ENCODE measurements around the gene TRPM7. TPM values are rescaled to one million over a fixed set of nuclear protein-coding genes. Genes with fewer than 3 reads are reported as not detected.

The TRPM7 gene
- total RNA-seq, 1 donor = 81.0 TPM

DNA sequence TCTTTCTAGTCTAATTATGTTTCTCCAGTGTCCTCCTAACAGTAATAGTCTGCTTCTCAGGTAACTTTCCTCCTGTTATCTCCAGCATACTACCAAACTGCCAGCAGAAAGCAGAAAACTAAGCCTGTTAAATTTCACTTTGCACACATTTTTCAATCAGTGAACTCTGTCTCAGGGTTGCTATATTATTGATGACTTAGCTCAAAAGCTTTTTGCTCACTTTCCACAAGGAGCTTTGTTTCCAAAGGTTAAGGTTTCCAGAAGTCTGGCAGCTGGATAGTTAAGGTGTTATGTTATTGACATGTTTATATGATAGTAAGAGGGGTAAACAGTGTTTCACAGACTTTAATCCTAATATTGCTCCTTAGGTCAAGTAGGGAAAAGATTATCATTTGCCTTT lies 5.1 kb downstream of the TRPM7 start:
- Histone ChIP-seq H3K4me1 (ENCODE audit: insufficient read depth, low read length) (peaks cover 35% of the 10 kb centered on the region), H3K27me3 (ENCODE audit: insufficient read depth, low read length) (no peaks in the 10 kb centered on the region), H3K4me3 (ENCODE audit: low read length) (no peak overlapping the region), H3K9me3 (ENCODE audit: low read depth, low read length) (no peaks in the 10 kb centered on the region)

DNA sequence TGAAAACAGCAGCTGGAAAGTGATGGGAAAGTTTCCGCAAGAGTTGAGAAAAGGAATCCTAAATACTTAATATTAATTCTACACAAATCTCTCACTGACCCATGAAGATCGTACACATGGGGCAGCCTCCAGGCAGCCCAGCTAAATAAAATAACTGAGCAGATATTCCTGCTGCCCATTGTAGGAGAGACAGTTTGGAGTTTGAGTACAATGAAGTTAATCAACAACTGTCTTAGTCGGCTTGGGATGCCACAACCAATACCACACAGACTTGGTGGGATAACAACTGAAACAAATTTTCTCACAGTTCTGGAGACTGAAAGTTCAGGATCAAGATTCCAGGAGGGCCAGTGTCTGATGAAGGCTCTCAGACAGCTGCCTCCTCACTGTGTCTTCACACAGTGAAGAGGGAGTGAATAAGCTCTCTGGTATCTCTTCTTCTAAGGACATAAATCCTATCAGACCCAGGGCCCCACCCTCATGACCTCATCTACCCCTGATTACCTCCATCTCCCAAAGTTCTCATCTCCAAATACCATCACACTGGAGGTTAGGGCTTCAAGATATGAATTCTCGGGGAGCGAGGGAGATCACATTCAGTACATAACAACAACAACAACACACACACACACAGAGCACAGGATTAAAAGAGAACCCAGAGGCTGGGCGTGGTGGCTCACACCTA lies 9.7 kb downstream of the TRPM7 start:
- Histone ChIP-seq H3K27me3 (ENCODE audit: insufficient read depth, low read length) (no peaks in the 10 kb centered on the region), H3K9me3 (ENCODE audit: low read depth, low read length) (no peaks in the 10 kb centered on the region), H3K4me1 (ENCODE audit: insufficient read depth, low read length) (peaks cover 5% of the 10 kb centered on the region), H3K4me3 (ENCODE audit: low read length) (no peak overlapping the region)

DNA sequence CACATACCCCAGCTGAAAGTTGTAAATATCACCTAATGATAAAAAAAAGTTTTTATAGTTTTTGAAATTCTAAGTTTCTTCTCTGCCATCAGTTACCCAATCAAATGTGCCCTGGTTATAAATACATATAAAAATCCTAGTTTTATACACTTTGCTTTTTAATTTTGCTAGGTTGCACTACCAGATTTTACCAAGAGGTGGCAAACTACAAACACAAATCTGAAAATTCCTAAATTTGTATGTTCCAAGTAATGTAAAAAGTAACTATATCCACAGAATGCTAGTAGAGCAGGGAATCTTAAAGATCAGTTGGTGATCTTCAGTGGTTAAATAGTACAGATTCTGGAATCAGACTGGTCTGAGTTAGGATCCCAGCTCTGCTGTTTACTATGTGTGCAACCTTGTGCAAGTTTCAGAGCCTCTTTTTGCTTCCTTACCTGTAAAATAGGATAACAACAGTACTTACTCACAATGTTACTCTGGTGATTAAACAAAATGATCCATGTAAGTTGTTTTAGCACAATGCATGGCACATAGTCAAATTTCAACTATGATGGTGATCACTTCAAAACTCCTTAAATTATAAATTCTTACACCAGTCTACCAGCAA lies 11.0 kb downstream of the TRPM7 start:
- Histone ChIP-seq H3K4me3 (ENCODE audit: low read length) (no peak overlapping the region), H3K4me1 (ENCODE audit: insufficient read depth, low read length) (peaks cover 5% of the 10 kb centered on the region), H3K9me3 (ENCODE audit: low read depth, low read length) (no peaks in the 10 kb centered on the region), H3K27me3 (ENCODE audit: insufficient read depth, low read length) (no peaks in the 10 kb centered on the region)

DNA sequence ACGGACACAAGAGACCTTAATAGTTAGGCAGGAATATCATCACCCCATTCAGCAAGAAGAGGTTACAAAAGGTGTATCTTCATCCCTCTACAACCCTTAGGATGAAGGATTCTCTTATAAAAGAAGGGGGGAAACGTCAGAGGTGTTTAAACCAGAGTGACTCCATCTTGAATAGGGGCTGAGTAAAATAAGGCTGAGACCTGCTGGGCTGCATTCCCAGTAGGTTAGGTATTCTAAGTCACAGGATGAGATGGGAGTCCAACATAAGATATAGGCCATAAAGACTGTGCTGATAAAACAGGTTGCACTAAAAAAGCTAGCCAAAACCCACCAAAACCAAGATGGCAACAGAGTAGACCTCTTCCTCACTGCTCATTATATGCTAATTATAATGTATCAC lies 16.5 kb downstream of the TRPM7 start:
- Histone ChIP-seq H3K9me3 (ENCODE audit: low read depth, low read length) (no peaks in the 10 kb centered on the region), H3K4me1 (ENCODE audit: insufficient read depth, low read length) (no peaks in the 10 kb centered on the region), H3K27me3 (ENCODE audit: insufficient read depth, low read length) (no peaks in the 10 kb centered on the region), H3K4me3 (ENCODE audit: low read length) (no peak overlapping the region)

DNA sequence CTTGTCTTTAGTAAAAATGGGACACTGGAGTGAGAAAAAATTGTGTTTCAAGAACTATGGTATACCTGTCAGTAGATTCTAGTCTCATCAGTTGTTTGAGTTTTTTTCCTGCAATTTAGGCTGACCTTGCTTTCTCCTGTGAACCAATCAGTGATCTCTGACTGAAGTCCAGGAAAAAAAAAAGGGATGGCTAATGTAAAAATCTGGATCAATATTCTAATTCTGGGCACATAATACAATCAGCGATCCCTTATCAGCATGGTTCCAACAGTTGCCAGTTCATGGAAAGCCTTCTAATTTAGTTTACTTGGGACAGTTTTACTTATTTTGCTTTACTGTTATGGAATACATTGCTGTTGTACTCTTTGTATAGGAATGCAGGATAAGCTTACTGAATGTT lies 17.0 kb downstream of the TRPM7 start:
- no peaks in the 10 kb centered on the region for H3K9me3 ChIP-seq (ENCODE audit: low read depth, low read length)
- no peaks in the 10 kb centered on the region for H3K27me3 ChIP-seq (ENCODE audit: insufficient read depth, low read length)
- H3K4me1 ChIP-seq (ENCODE audit: insufficient read depth, low read length) = no peaks in the 10 kb centered on the region
- no peak overlapping the region for H3K4me3 ChIP-seq (ENCODE audit: low read length)

DNA sequence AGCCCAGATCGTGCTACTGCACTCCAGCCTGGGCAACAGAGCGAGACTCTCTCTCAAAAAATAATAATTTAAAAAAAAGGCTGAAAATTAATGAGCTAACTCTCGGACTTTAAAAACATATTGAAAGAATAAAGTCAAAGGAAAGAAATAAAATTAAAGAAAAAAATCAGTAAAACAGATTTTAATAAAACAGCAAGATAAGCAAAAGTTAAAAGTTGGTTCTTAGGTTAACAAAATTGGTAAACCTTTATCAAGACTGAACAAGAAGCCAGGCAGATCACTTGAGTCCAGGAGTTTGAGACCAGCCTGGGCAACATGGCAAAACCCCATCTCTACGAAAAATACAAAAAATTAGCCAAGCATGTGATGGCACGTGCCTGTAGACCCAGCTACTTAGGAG lies 20.7 kb downstream of the TRPM7 start:
- Histone ChIP-seq H3K4me1 (ENCODE audit: insufficient read depth, low read length) (no peaks in the 10 kb centered on the region), H3K4me3 (ENCODE audit: low read length) (no peak overlapping the region), H3K9me3 (ENCODE audit: low read depth, low read length) (no peaks in the 10 kb centered on the region), H3K27me3 (ENCODE audit: insufficient read depth, low read length) (no peaks in the 10 kb centered on the region)

DNA sequence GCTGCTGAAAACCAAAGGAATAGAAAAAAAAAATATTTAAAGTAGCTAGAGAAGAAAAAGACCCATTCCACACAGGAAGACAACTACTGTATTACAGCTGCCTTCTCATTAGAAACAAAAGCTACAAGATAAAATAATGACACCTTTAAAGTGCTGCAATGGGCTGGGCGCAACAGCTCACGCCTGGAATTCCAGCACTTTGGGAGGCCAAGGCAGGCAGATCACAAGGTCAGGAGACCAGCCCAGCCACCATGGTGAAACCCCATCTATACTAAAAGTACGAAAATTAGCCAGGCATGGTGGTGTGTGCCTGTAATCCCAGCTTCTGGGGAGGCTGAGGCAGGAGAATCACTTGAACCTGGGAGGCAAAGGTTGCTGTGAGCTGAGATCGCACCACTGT lies 31.0 kb downstream of the TRPM7 start:
- no peaks in the 10 kb centered on the region for H3K9me3 ChIP-seq (ENCODE audit: low read depth, low read length)
- H3K4me1 ChIP-seq (ENCODE audit: insufficient read depth, low read length) = no peaks in the 10 kb centered on the region
- H3K4me3 ChIP-seq (ENCODE audit: low read length) = no peak overlapping the region
- H3K27me3 ChIP-seq (ENCODE audit: insufficient read depth, low read length) = no peaks in the 10 kb centered on the region

DNA sequence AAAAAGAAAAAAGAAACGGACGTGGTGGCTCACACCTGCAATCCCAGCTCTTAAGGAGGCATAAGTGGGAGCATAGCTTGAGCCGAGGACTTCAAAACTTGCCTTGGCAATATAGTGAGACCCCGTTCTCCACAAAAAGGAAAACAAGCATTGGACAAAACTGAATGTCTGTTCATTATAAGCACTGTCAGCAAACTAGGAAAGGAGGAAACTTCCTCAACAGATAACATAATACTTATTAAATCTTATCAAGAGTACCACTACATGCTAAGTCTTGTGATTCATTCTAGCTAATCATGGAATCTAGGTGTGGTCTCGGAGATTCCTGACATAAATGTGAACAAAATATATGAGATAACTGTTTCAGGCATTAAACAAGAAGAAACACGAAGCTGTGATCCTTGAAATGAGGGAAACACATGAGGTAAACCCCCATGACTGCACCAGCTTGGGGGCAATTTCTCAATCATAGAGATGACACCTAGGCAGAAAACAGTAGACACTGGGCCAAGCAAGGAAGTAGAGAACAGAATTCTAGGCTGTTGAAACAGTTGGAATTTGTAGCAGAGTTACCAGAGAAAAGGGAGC lies 33.3 kb downstream of the TRPM7 start:
- Histone ChIP-seq H3K4me3 (ENCODE audit: low read length) (no peak overlapping the region), H3K4me1 (ENCODE audit: insufficient read depth, low read length) (no peaks in the 10 kb centered on the region), H3K27me3 (ENCODE audit: insufficient read depth, low read length) (no peaks in the 10 kb centered on the region), H3K9me3 (ENCODE audit: low read depth, low read length) (no peaks in the 10 kb centered on the region)

DNA sequence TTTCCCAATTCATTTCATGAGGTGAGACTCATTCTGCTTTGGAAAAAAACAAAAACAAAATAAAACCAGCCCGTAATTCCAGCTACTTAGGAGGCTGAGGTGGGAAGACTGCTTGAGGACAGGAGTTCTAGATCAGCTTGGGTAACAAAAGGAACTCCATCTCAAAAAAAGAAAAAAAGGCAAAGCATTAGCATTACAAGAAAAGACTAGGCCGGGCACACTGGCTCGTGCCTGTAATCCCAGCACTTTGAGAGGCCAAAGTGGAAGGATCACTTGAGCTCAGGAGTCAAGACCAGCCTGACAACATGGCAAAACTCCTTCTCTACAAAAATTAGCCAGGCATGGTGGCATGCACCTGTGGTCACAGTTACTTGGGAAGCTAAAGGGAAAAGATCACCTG lies 33.9 kb downstream of the TRPM7 start:
- Histone ChIP-seq H3K4me3 (ENCODE audit: low read length) (no peak overlapping the region), H3K9me3 (ENCODE audit: low read depth, low read length) (no peaks in the 10 kb centered on the region), H3K4me1 (ENCODE audit: insufficient read depth, low read length) (no peaks in the 10 kb centered on the region), H3K27me3 (ENCODE audit: insufficient read depth, low read length) (no peaks in the 10 kb centered on the region)

DNA sequence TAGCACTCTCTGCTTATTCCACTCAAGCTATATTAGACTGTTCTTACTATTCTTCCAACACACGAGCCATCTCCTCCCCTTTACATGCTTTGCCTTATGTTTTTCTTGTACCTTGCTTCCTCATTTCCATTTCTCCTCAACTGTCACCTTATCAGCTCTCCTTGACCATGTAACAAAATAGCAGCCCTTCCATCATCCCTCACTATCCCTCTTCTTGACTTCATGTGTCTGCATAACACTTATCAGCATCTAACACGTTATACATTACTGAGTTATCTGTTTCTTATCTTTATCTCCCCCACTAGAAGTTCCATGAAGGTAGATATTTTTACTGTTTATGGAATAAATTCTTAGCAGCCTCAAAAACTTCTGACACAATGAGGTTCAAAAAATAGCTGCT lies 45.3 kb downstream of the TRPM7 start:
- no peaks in the 10 kb centered on the region for H3K9me3 ChIP-seq (ENCODE audit: low read depth, low read length)
- no peaks in the 10 kb centered on the region for H3K4me1 ChIP-seq (ENCODE audit: insufficient read depth, low read length)
- H3K4me3 ChIP-seq (ENCODE audit: low read length) = no peak overlapping the region
- no peaks in the 10 kb centered on the region for H3K27me3 ChIP-seq (ENCODE audit: insufficient read depth, low read length)

DNA sequence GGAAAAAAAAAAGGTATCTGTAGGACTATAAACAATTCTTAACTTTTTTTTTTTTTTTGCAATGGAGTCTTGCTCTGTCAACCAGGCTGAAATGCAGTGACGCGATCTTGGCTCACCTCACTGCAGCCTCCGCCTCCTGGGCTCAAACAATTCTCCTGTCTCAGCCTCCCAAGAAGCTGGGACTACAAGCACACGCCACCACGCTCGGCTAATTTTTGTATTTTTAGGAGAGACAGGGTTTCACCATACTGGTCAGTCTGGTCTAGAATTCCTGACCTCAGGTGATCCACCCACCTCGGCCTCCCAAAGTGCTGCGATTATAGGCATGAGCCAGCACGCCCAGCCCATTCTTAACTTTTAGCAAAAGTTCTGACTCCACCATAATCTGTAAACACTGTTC lies 50.5 kb downstream of the TRPM7 start:
- H3K27me3 ChIP-seq (ENCODE audit: insufficient read depth, low read length) = no peaks in the 10 kb centered on the region
- H3K4me1 ChIP-seq (ENCODE audit: insufficient read depth, low read length) = no peaks in the 10 kb centered on the region
- no peak overlapping the region for H3K4me3 ChIP-seq (ENCODE audit: low read length)
- no peaks in the 10 kb centered on the region for H3K9me3 ChIP-seq (ENCODE audit: low read depth, low read length)

DNA sequence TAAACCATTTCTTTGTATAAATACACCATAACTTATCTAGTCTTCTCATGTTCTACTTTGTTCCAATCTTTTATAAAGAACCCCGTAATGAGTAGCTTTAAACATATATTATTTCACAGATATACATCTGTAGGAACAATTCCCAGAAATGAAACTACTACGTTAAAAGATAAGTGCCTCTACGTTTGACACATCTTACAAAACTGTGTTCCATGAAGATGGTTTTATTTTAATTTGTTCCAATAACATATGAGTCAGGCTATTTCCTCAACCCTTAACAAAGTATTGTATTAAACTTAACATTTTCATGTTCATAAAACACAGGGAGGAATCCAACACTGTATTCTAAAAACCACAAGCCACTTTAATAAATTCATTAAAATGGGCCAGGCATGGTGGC lies 52.9 kb downstream of the TRPM7 start:
- Histone ChIP-seq H3K4me1 (ENCODE audit: insufficient read depth, low read length) (no peaks in the 10 kb centered on the region), H3K27me3 (ENCODE audit: insufficient read depth, low read length) (no peaks in the 10 kb centered on the region), H3K4me3 (ENCODE audit: low read length) (no peak overlapping the region), H3K9me3 (ENCODE audit: low read depth, low read length) (no peaks in the 10 kb centered on the region)

DNA sequence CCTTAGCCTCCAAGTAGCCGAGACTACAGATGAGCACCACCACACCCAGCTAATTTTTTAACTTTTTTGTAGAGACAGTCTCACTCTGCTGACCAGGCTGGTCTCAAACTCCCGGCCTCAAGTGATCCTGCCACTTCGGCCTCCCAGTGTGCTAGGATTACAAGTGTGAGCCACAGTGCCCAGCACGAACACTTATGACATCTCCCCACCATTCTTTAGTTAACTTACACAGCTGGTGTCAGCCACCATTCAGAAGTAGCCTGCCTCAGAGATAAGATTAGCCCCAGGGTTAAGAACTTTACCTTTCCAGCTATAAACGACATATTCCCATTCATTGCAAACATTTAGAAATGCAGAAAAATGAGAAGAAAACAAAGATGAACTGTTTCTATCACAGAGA lies 58.2 kb downstream of the TRPM7 start:
- Histone ChIP-seq H3K4me1 (ENCODE audit: insufficient read depth, low read length) (no peaks in the 10 kb centered on the region), H3K4me3 (ENCODE audit: low read length) (no peak overlapping the region), H3K9me3 (ENCODE audit: low read depth, low read length) (no peaks in the 10 kb centered on the region), H3K27me3 (ENCODE audit: insufficient read depth, low read length) (no peaks in the 10 kb centered on the region)

DNA sequence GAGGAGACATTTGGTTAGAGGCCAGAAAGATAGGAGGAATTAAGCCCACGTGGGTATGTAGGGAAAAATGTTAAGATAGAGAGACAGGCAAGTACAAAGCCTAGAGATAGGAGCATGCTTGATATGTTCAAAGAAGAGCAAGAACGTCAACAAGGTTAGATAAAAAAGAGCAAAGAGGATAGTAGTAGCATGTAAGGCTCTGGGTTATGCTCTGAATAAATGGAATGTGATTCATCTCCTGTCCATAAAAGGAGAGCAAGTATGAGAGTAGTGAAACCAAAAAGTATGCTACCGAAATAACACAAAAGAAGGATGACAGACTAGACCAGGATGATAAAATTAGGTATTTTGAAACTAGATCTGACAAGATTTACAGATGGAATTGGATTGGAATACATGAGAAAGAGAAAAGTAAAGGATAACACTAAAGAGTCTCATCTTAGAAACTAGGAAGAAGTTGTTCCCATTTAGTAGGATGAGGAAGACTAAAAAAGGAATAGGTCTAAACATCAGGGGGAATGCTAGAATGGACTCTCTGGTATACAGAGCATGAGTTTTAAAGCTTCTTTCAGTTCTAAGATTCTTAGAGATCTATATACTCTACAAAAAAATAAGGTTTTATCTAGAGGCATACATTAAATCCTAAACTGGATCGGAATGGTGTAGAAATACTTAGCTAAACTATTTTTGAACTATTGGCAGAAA lies 59.1 kb downstream of the TRPM7 start:
- H3K27me3 ChIP-seq (ENCODE audit: insufficient read depth, low read length) = no peaks in the 10 kb centered on the region
- no peaks in the 10 kb centered on the region for H3K9me3 ChIP-seq (ENCODE audit: low read depth, low read length)
- H3K4me1 ChIP-seq (ENCODE audit: insufficient read depth, low read length) = no peaks in the 10 kb centered on the region
- no peak overlapping the region for H3K4me3 ChIP-seq (ENCODE audit: low read length)

DNA sequence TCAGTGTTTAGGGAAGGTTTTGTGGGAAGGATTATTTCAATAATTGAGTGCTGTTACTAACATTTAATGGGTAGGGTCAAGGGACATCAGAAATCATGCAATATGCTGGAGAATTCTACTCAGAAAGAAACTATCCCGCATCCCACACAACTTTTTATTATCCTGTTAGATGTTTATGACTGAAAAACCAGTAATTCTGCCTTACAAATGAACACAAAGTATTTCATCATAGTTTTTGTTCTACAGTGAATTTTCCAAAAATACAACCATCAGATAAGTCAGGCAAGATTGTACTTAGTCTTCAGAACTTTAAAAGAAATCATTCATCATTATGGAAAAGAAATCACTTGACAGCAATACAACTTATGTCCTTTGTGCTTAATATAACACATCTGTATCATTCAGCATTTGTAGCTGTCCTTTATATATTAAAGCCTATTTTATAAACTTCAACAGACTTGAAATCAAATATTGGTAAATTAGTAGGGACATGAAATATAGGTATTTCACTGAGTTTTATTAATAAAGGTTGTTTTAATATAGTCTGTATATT lies 61.9 kb downstream of the TRPM7 start:
- Histone ChIP-seq H3K9me3 (ENCODE audit: low read depth, low read length) (no peaks in the 10 kb centered on the region), H3K4me1 (ENCODE audit: insufficient read depth, low read length) (no peaks in the 10 kb centered on the region), H3K4me3 (ENCODE audit: low read length) (no peak overlapping the region), H3K27me3 (ENCODE audit: insufficient read depth, low read length) (no peaks in the 10 kb centered on the region)

Data from mononuclear cell (primary cell).